Brain microvascular endothelial cell (primary cell): ENCODE measurements around the gene PPP1R37.
A peak's percentile ranks its signal among the peaks of the same experiment; 100 is the strongest.
"Not testable (repeated sequence)": the region's sequence is repeated elsewhere in the genome, so short reads cannot be mapped to it uniquely, and the experiment has no call there.

Source experiments
- DNase-seq: peaks from one replicate; pipeline ENCODE4 v3.0.0-alpha.2; 2020
- H3K27ac ChIP-seq: fragments of 250-450 bp; sonication (Bioruptor Pico); 2 replicates; pipeline ENCODE4 v1.5.1; 2020; ENCODE audit warnings: mild to moderate bottlenecking, moderate library complexity
- H3K27me3 ChIP-seq: fragments of 250-450 bp; sonication (Bioruptor Pico); replicated peaks from 2 replicates; pipeline ENCODE4 v1.5.1; 2020; ENCODE audit warnings: mild to moderate bottlenecking
- H3K36me3 ChIP-seq: fragments of 250-450 bp; sonication (Bioruptor Pico); replicated peaks from 2 replicates; pipeline ENCODE4 v1.5.1; 2020; ENCODE audit warnings: mild to moderate bottlenecking
- H3K4me3 ChIP-seq: 2 replicates; pipeline ENCODE4 v1.5.1; 2011; ENCODE audit warnings: low read depth, mild to moderate bottlenecking, control low read depth, low read length, moderate library complexity
- in situ Hi-C: cut with HindIII; loops from 2 replicates; pipeline ENCODE4 v1.10.0; 2017; ENCODE audit warnings: low sequenced_read_pairs, low pct_ligation_motif_present
- TF ChIP-seq, protein P1 (sequence below): IDR thresholded peaks from 2 replicates; pipeline ENCODE4 v1.5.1; 2011; ENCODE audit warnings: low read depth, mild to moderate bottlenecking, moderate library complexity, low read length, control low read depth, inconsistent platforms; ENCODE audit errors: missing control alignments

The PPP1R37 gene

DNA sequence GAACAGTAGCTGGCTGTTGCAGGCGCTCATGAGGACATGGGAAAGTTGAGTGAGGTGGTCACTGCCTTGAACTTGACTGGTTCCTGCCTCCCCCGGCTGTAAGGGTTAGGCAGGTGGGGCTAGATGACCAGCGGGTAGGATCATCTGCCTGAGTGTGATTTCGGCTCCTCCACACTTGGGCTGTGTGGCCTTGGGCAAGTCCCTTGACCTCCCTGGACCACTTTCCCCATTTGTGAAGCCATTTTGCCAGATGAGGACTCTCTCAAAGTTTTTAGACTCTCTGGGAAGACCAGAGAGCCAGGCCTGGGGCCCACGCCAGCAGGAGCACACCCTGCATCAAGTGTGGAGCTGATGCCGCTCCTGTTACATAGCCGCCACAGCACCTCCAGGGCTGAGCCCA, 9.5 kb downstream of the PPP1R37 start:
- no peak for DNase-seq
- TF ChIP-seq, protein P1, sequence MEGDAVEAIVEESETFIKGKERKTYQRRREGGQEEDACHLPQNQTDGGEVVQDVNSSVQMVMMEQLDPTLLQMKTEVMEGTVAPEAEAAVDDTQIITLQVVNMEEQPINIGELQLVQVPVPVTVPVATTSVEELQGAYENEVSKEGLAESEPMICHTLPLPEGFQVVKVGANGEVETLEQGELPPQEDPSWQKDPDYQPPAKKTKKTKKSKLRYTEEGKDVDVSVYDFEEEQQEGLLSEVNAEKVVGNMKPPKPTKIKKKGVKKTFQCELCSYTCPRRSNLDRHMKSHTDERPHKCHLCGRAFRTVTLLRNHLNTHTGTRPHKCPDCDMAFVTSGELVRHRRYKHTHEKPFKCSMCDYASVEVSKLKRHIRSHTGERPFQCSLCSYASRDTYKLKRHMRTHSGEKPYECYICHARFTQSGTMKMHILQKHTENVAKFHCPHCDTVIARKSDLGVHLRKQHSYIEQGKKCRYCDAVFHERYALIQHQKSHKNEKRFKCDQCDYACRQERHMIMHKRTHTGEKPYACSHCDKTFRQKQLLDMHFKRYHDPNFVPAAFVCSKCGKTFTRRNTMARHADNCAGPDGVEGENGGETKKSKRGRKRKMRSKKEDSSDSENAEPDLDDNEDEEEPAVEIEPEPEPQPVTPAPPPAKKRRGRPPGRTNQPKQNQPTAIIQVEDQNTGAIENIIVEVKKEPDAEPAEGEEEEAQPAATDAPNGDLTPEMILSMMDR = no peak
- H3K4me3 ChIP-seq = no peak overlapping the region
- H3K27me3 ChIP-seq = no peaks in the 10 kb centered on the region
- in situ Hi-C loops = no loop called here
- no peaks in the 10 kb centered on the region for H3K36me3 ChIP-seq
- no peak overlapping the region for H3K27ac ChIP-seq

DNA sequence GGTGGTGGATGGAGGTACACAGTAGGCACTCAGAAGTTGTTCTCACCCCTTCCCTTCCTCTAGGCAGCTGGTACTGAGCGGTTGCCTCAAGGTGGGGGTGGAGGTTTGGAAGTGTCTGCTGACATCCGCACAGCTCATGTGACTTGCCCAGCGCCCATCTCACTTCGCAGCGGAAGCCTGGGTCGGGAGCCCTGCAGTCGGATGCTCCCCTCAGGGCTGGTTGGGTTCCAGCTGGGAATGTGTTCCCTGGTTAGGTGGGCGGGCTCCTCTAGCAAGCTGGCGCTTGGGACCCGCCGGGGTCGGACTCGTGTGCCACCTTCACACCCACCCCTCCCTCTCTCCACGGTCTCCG, 10.2 kb downstream of the PPP1R37 start:
- TF ChIP-seq, protein P1 = no peak
- H3K4me3 ChIP-seq = peak overlapping the region; percentile 12
- H3K27ac ChIP-seq = no peak overlapping the region
- H3K27me3 ChIP-seq = no peaks in the 10 kb centered on the region
- no peaks in the 10 kb centered on the region for H3K36me3 ChIP-seq
- DNase-seq = no peak
- in situ Hi-C loops = no loop called here

DNA sequence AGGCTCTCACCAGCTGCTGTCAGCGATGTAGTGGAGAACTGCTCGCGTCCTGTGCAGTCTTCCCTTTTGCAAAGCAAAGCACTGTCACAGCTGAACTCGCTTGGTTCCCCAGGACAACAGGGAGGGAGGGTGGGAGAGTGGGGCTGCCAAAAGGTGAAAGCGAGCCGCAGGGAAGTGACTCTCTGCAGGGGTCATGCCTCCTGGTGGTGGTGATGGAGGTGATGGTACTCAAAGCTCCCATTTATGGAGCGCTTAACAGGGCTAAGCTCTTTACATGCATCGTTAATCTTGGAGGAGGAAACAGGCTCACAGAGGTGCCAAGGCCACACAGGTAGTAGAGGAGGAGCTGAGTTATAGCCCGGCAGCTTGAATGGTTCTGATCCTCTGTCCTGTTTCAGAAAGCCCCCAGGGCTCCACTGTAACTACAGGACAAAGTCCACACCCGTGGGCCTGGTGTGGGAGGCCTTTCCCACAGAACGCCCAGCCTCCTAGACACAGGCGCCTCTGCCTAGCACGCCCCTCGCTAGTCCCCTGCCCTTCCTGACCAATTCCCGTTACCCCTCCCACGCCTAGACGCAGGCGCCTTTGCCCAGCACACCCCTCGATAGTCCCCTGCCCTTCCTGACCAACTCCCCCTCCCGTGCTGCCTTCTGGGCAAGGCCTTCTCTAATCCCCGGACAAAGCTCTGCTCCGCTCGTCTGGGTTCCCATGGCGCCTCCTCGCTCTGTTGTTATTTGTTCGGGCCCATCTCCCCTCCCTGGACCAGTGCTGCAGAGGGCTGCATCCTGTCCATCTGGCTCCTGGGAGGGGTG, 10.7 kb downstream of the PPP1R37 start:
- H3K36me3 ChIP-seq = no peaks in the 10 kb centered on the region
- no peaks in the 10 kb centered on the region for H3K27me3 ChIP-seq
- in situ Hi-C loops = no loop called here
- no peak overlapping the region for H3K27ac ChIP-seq
- TF ChIP-seq, protein P1 = peak; percentile 30
- no peak for DNase-seq
- peak overlapping the region; percentile 12 for H3K4me3 ChIP-seq

DNA sequence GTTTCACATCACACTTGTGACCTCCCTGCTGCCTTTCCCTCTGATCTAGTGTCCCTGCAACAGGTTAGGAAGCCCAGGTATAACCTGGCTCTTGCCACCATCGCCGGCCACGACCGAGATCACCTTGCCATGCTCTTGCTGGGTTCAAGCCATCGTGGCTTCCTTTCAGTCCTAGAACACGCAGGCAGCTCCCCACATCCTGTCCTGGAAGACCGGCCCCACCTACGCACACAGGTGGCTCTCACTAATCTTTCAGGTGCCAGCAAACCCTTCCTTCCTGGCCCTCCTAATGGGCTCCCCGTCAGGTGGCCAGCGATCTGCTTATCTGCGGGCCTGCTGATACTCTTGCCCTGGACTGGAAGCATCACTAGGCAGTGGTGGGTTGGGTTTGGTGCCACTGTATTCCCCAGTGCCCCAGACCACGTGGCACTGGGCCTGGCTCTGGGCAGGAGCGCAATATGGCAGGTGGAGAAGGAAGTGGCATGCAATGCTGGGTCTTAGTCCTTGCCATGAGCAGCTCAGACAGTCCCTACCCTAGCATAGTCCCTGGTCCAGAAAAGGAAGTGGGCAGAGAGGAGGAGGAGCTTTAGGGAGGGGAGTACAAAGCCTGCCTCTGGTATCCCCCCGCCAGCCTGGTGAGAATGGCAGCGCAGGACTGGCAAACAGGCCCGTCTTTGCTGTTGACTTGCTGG, 11.8 kb downstream of the PPP1R37 start:
- H3K36me3 ChIP-seq = no peaks in the 10 kb centered on the region
- H3K27me3 ChIP-seq = no peaks in the 10 kb centered on the region
- no peak overlapping the region for H3K4me3 ChIP-seq
- no peak for DNase-seq
- TF ChIP-seq, protein P1 = no peak
- H3K27ac ChIP-seq = no peak overlapping the region
- in situ Hi-C loops = no loop called here

DNA sequence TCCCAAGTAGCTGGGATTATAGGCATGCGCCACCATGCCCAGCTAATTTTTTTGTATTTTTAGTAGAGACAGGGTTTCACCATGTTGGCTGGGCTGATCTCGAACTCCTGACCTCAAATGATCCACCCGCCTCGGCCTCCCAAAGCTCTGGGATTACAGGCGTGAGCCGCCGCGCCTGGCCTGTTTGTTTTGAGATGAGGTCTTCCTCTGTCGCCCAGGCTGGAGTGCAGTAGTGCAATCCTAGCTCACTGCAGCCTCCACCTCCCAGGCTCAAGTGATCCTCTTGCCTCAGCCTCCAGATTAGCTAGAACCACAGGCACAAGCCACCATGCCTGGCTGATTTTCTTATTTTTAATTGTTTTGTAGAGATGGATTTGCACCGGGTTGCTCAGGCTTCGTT, 13.4 kb downstream of the PPP1R37 start:
- in situ Hi-C loops, H3K27ac ChIP-seq, H3K4me3 ChIP-seq, DNase-seq, H3K27me3 ChIP-seq, H3K36me3 ChIP-seq: not testable (repeated sequence)

DNA sequence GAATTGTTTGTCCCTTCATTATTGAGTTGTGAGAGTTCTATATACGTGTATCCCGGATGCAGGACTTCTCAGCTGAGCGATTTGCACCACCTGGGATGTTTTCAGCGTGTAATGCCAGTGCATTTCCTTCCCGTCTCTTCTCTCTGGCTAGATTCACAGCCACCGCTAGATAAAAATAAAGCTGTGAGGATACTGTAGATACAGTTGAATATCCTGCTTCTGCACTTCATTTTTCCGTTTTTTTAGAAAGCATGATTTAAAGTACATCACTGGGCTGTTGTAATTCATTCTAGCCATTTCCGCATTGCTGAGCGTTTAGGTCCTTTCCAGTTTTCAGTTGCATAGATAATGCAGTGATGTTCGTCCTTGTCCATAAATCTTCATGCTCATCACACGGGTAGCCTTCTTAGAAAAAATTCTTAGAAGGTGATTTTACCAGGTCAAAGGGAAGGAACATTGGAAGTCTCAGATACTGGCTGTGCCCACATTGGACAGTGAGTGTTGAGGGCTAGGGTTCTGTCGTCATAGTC, 14.7 kb downstream of the PPP1R37 start:
- Histone ChIP-seq H3K27me3 (no peaks in the 10 kb centered on the region), H3K36me3 (no peaks in the 10 kb centered on the region), H3K27ac (no peak overlapping the region), H3K4me3 (no peak overlapping the region)
- TF ChIP-seq, protein P1 = no peak
- DNase-seq = no peak
- in situ Hi-C loops = no loop called here
